HuH-7 (cell line): ENCODE data around the gene LRIG1.

Experiments
- DNase-seq: peaks from one replicate; pipeline ENCODE4 v3.0.0; 2011; ENCODE audit warnings: low spot score

Gene LRIG1

DNA sequence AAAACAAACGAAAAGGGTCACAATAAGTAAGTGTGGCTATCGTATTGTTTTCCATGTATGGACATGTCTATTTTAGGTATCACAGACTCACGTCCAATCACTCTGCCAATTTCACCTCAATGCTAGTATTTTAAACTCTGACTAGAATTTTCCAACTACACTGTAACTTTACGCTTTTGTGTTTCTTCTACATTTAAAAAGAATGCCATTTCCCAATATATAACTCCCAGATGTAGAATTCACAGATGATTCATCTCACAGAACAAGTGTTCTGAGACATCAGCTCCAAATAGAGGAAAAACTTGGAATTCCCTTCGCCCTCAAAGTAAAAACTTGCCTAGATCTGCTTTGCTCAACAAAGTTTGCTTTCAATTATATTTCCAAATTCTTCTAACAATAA lies 14.2 kb downstream of the LRIG1 start:
- no peak for DNase-seq

DNA sequence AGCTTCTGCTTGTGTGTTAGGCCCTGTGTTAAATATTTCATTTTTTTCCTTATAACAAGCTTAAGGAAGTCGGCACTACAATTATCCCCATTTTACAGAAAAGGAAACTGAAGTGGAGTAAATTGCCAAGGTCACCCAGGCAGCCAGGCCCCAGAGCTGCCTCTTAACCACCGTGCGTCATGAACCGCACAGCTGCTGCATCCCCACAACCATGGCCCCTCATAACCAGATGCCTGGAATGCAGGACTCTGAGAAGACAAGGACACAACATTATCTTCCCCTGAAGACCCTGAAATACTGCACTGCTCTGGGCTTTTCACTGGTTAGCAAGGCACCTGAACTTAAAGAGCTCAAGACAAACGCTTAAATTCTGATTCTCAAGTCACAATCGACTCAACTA lies 14.6 kb downstream of the LRIG1 start:
- no peak for DNase-seq

DNA sequence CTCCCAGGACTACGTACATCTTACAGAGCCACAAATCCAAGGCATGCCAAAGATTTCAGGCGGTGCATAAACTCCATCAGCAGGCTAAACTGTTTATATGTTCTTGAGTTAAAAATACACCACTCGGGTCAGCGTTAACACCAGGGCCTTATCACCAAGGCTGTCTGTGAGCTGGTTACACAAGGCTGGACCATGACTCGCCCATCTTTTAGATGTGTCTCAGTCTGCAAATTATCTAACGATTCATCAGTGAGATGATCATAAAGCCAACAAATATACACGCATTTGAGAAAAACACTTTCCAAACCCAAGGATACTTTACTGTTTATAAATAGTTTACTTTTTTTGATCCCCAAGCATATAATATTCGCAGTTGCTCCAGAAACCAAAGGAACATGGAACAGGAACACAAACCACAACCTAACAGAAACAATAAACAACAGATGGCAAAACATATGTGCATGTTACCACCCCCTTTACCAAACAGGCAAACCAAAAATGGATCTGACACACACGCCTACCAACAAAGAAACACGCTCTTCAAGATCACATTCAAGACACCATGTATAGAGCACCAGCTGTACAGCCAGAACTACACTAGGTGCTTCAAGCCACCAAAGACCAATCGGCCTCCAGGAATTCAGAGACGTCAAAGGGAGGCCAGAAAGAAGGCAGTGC lies 15.4 kb downstream of the LRIG1 start:
- no peak for DNase-seq

DNA sequence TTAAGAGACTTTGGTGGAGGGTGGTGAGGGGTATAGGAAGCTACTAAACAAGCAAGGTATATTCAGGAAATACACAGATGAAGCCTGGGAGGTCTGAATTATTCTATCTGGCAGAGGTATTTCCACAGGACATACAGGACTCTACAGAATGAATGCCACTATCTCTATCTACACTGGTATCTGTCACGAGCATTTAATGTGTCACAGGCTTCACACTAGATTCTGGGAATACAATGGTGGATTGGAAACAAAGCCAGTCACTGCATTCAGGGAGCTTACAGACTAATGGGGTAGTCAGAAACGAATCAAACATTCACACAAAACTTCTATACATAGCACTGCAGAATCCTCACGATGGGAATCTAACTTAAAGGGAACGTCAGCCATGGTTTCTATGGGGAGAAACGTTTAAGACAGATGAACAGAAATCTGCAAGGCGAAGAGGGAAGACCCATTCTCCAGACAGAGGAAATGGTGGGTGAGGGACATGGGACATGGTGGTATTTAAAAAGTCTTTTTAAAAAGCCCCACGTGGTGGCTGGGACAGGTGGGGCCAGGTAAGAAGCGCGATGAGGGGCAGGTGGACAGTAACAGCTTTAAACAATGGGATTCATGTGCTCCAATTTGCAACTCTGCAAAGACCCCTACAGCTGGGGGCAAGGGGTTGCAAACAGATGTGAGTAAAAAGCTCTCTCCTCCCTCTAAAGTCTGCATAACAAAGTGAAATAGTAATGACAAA lies 16.5 kb downstream of the LRIG1 start:
- DNase-seq: no peak

DNA sequence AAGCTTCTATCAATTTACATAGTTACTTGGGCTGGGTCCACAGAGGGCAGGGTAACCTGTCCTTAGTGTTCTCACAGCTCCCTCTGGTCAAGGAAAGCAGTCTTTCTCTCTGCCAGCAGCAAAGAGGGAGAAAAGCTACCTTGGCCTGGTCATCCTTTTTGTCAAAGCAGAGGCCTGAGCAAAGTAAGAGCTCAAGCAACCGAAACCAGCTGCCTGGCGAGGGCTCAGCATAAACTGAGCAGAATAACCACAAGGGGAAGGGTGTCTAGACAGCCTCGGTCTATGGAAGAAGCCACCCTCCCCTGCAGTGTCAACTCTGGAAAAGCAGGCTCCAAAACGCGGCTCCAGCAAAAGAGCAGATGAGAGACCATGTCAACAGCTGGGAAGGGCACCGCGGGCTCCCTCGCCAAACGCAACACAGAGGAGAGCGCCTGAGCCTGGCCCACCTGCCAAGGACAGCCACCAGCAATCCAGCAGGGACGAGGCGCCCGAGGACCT lies 17.4 kb downstream of the LRIG1 start:
- DNase-seq: no peak

DNA sequence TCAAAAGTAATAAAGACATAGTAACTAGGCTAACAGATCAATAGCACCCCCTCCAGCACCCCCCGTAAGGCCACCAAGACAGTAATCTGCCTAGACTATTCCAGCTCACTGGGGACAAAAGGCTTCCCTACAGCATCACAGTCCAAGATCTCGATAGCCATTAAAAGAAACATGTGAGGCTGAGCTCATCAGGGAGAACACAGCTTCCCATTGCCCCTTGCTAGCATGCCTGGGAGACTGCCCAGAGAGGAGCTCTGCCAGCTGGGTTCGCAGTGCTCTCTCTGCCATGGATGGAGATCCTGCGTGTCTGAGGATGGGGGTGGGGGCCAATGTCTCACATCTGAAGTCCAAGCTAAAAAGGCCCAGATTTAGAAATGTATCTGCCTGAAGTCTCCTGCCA lies 17.8 kb downstream of the LRIG1 start:
- no peak for DNase-seq

DNA sequence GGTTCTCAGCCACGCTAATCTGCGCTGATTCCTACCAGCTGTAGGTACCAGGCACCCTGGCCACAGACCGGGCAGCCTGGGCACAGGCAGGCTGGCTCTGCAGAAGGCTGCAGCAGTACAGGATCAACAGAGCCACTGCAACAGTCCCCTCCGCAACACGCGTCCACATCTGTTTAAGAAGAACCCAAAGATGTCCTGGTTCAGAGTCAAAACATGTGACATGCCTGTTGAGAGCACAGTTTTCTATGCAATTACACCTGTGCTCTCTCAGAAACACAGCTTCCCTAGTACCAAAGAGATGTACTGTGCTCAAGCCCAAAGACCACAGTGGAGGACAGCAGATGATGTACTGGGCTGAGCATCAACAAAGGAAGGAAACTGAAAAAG lies 18.8 kb downstream of the LRIG1 start:
- no peak for DNase-seq

DNA sequence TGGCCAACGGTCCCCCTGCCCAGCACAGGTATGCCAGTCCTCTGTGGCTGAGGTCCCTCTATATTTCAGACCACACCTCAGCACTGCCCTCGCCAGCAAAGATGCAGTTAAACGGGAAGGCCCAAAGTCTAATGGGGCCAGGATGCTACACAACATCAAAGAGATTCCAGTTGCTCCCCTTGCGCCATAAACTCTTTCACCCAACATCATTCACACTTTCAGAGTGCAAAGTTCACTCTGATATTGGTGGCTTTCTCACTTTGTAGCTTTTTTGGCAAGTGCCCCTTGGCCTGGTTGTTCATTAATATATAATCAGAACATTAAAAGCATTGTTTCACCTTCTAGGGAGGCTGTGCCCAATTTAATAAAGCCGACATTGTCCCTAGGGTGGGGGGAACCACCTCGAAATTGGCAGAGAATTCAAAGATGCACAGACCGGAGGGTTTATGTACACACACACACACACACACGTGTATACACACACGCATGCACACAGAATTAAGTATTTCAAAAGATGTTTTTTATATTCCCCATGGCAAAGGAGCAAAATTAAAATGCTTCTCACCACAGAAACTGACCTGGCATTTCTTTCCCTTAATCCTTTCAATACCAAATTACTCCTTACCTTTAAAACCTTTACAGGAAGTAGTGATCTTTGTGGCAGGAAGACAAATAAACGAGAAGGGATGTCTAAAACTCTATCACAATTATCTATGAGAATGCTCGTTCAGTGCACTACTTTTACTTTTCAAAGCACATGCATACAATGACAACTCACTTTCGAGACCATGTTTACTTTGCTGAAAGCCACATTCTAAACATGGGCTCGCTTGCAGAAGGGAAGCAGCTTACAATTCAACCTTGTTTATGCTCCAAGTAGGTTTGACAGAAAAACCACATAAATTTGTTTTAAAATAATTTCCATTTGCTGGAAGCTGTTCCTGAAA lies 19.5 kb downstream of the LRIG1 start:
- DNase-seq: no peak

DNA sequence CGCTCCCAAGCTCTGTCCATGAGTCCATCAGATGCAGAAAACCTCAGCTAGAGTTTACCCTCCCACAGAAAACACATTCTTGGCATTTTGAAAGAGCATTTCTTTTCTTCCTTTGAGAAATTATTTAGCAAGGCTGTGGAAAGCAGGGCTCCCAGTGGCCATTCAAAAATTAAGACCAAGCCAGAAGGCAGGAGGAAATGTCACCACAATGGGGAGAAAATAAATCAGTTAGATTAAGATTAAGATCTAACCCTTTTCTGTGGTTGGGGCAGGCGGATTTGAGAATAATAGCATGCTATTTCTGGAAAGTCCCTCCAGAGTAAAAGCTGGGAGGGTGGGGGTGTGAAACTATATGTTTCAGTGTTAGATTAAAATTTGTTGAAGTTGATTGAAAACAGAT lies 20.2 kb downstream of the LRIG1 start:
- DNase-seq: no peak

DNA sequence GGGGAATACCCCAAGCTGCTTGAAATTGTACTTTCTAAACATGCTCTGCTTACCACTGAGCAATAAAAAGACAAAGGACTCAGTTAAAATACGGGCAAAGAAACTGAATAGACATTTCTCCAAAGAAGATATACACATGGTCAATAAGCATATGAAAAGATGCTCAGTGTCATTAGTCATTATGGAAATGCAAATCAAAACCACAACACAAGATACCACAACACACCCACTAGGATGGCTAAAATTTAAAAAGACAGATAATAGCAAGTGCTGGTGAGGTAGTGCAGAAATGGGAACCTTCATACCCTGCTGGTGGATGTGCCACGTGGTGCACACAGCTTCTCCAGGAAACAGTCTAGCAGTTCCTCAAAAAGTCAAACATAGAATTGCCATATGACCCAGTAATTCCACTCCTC lies 21.3 kb downstream of the LRIG1 start:
- no peak for DNase-seq

DNA sequence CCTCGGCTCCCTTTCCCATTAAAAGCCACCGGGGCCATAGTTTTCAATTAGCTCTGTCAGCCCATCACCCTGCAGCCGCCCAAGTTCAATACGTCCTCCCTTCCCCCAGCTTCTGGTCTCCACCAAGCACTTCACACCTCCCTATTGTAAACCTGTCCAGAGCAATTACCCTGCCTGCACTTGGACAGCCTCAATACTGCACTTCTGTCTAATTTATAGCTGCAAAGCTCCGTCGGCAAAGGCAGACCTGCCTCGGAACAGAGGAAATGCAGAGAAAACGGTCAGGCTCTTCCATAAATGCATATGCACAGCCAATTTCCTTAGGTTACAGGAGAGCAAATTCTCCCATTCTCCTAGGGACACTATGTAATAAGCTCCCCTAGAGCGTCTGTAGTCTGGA lies 21.9 kb downstream of the LRIG1 start:
- no peak for DNase-seq

DNA sequence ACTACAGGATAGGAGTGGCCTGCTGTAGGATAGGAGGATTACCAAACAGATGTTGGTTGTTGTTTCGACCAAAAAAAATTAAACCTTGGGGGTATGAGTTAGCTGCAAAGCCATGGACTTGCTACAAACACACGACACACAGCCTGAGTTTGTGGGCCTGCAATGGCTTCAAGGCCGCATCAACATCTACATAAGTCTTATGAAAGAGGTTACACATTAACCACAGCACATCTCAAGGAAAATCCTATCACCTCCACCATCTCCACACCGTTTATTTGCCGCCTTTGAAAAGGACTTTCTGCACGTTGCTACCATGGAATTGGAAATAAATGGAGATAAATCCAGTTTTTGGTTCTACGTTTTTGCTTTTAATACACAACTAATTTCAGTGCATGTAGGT lies 23.0 kb downstream of the LRIG1 start:
- no peak for DNase-seq

DNA sequence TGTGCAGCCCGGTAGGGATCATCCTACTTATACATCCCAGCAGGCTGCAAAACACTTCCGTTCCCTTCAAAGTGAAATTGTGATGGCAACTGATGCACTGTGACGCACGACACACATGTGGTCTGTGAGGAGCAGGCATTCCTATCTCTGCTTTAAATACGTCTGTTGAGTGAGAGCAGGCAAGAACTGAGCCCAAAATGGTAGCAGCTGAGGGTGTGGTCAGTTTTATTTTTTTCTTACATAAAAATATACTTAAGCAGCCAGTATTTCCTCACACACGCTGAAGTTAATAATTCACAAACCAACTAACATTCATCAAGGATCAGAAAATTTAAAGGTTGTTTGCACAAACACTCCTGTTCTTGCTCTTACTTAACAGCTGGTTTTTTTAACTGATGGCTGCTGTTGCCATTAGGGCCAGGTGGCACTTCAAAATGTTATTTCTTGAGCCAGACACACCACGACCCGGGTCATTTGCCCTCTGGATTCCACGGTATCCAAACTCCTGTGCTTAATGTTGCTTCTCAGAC lies 23.9 kb downstream of the LRIG1 start:
- no peak for DNase-seq

DNA sequence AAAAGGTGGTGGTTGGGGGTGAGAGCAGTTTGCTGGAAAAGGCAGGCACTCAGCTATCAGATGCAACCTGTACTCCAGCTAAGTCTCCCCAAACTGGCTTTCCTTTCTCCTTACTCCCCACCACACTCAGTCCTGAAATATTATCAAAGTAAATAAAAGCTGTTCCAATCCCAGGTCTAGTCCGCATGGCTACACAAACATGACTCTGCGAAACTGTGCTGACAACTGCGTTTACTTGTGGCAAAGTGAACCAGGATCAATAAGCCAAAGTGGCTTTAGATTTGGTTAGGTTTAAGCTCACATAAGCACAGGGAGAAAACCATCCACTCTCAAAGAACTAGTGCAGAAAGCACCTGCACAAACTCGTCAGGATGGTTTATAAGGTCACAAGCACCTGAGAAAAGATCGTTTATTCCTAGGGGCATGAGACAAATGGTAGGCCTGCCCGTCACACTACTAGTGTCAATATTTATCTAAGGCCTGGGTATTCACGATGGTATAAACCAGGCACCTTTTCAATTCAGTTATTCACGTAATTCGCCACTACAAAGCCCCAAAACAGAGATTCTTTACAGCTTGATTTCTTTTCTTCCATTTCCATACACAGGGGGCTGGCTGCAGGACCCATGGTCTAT lies 25.3 kb downstream of the LRIG1 start:
- no peak for DNase-seq

DNA sequence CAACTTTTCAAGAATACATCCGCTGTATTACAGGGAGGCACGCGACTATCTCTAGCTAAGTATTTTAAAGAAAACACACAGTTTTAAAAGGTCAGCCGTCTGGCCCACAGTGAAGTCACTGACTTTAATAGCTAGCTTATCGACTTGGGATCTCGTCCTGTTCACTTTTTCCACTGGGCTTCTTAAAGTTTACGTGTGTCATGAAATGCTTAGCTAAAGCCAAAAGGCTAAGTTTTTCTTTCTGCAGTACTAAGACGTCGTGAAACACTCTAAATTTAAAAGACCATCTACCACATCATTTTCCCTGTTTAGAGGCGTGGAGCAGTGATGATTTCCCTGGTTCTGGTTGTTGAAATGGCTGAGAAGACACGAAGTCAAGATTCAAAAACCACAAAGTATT lies 27.1 kb downstream of the LRIG1 start:
- DNase-seq: no peak

DNA sequence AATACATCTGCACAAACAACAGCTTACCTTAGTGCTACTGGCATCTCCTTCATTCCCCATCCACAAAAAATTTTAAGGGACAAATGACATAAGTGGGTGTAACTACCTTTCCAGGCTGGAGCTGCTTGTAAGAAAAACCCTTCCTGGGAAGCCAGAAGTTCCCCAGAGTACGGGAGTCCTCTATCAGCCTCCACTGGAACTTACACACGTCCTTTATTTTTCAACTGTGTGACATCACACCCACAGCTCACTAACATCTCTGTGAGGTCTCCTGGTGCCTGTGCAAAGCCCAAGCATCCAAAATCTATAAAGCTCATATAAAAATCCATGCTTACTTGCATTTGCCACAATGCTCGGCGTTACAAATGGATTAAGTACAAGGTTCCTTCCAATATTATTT lies 27.6 kb downstream of the LRIG1 start:
- DNase-seq: no peak

DNA sequence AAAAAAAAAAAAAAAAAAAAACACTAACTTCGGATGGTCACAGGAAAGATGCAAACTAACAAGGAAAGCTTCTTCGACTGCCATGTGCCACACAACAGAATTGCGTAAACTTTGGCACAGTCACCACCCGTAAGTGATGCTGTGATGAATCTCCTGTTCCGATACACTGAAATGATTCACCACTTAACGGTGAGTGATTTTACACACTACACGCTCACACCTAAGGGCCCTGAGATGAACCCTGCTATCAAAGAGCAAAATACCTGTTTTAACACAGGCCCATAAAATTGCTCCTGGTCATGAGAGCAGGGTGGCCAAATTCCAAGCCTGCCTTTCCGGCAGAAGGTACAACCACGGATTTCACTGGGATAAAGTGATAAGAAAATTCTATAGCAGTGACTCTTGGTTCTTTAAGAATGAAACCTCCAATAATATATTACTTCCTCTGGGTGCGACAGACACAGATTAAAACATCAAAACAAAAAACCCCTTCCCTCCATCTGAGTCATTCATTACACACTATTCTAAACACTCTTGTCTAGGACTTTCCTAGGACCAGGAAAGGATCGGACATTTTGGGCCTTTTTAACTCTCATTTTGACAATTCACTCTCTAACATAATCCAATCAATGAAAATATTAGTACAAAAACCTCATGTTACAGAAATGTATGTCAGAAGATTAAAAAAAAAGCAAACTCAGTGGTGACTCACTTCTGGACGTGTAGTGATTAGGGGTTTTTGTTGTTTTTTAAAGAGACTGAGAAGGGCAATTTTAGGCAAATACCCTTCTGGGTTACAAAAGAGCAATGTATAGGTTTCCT lies 28.3 kb downstream of the LRIG1 start:
- DNase-seq: no peak

DNA sequence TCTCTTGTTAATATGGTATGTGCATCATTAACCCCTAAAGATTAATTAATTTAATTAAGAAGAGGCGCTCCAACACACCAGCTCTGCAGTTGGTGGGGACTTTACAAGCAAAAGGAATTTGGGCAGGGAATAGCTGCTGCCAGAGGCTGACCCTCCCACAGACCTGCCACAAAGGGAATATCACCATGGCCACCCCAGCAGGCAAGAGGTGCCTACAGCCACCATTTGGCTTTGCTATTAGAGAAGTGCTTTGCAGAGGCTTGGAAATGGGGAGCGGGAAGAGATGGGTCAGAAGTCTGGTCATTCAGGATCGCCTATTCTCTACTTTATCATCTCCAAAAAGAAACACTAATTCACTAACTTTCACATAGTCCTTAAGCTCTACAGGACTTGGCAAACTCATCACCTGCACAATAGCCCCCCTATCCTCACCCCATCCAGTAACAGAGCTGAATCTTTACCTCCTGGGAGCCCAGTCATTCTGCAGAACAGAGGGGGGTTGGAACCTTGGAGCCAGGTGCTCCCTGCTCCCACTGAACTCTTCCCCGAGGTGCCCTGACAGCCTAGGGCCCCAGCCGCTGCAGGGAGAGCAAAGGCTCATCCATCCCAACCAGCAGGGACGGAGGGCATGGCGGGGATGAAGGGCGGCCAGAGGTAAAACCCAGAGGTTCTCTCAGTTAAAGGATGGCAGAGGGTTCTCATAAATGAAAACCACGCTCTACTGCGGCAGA lies 29.7 kb downstream of the LRIG1 start:
- no peak for DNase-seq

DNA sequence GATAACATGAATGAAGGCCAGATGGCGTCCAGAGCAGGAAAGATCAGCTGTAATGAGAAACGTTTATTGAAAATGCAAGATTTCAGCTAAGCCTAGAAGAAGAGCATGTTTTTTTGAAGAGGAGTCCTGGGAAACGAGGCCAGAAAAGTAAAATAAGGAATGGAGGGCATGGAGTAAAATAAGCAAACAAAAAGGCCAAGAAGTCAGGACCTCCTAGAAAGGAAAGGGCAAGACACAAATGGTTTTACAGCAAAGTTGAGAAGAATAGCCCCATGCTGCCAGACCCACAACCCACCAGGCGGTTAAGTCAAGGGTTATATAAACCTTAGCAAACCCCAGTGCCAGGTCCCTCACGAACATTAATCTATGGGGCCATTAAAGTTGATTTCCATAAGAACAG lies 30.5 kb downstream of the LRIG1 start:
- DNase-seq: no peak

DNA sequence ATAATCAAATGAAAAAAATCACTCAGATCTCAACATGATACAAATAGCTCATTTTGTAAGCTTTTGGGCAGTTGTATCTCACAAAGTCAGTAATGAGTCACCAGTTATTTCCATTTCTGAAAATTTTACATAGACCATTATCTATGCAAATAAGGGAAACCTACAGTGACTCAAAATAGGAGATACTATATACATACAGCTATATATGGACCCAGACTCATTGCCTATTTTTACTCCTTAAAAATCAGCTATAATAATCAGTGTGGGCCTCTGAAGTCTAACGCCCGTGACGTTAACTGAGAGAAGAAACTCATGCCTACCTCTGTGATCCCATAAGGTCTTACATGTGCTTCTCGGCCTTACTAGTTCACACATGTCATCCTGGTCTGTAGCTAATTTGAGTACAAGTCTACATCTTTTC lies 31.6 kb downstream of the LRIG1 start:
- no peak for DNase-seq
